OCI-LY1 (cell line): ENCODE results near the gene RFPL3.

ENCODE experiments used
- H2AFZ ChIP-seq: fragments of 200-600 bp; sonication (generic), shearing (Covaris generic); 2 replicates; pipeline ENCODE4 v1.6.0; 2014; ENCODE audit warnings: antibody characterized with exemption, mild to moderate bottlenecking, low read length
- H3F3A ChIP-seq: fragments of 200-600 bp; sonication (generic), shearing (Covaris generic); 2 replicates; pipeline ENCODE4 v1.6.0; 2014; ENCODE audit warnings: mild to moderate bottlenecking, antibody characterized with exemption, low read length, moderate library complexity; ENCODE audit not compliant: insufficient read depth
- H3K27ac ChIP-seq: fragments of 200-600 bp; sonication (generic); 2 replicates; pipeline ENCODE4 v1.5.1; 2014; ENCODE audit warnings: low read length, mixed run types, mild to moderate bottlenecking, low read depth; ENCODE audit not compliant: poor library complexity, severe bottlenecking
- H3K27me3 ChIP-seq: fragments of 200-600 bp; sonication (generic); 2 replicates; pipeline ENCODE4 v1.6.0; 2014; ENCODE audit warnings: antibody characterized with exemption, mild to moderate bottlenecking, low read length, moderate library complexity; ENCODE audit not compliant: insufficient read depth
- H3K36me3 ChIP-seq: fragments of 200-600 bp; sonication (generic); 2 replicates; pipeline ENCODE4 v1.6.1; 2014; ENCODE audit warnings: mild to moderate bottlenecking, antibody characterized with exemption, low read length, moderate library complexity, mixed read lengths; ENCODE audit not compliant: insufficient read depth
- H3K4me1 ChIP-seq: fragments of 200-600 bp; sonication (generic); 2 replicates; pipeline ENCODE4 v1.5.1; 2014; ENCODE audit warnings: mild to moderate bottlenecking, low read length, moderate library complexity; ENCODE audit not compliant: insufficient read depth, severe bottlenecking
- H3K4me2 ChIP-seq: fragments of 200-600 bp; sonication (generic), shearing (Covaris generic); 2 replicates; pipeline ENCODE4 v1.6.1; 2014; ENCODE audit warnings: low read length
- H3K4me3 ChIP-seq: fragments of 200-600 bp; sonication (generic); 2 replicates; pipeline ENCODE4 v1.5.1; 2014; ENCODE audit warnings: low read length, low read depth, mild to moderate bottlenecking, mixed read lengths; ENCODE audit not compliant: poor library complexity, severe bottlenecking
- H3K79me2 ChIP-seq: fragments of 200-600 bp; shearing (Covaris generic); 2 replicates; pipeline ENCODE4 v1.6.1; 2016; ENCODE audit warnings: mixed run types, low read length, mixed read lengths; ENCODE audit not compliant: insufficient read depth
- H3K9ac ChIP-seq: fragments of 200-600 bp; sonication (generic), shearing (Covaris generic); 2 replicates; pipeline ENCODE4 v1.6.1; 2014; ENCODE audit warnings: mild to moderate bottlenecking, low read length, mixed read lengths
- H3K9me2 ChIP-seq: fragments of 200-600 bp; sonication (generic), shearing (Covaris generic); 2 replicates; pipeline ENCODE4 v1.6.1; 2014; ENCODE audit warnings: low read depth, mild to moderate bottlenecking, low read length, mixed read lengths
- H3K9me3 ChIP-seq: fragments of 200-600 bp; shearing (Covaris generic); 2 replicates; pipeline ENCODE4 v1.6.1; 2014; ENCODE audit warnings: low read length, mixed read lengths
- H4K20me1 ChIP-seq: fragments of 200-600 bp; sonication (generic), shearing (Covaris generic); 2 replicates; pipeline ENCODE4 v1.6.0; 2016; ENCODE audit warnings: mild to moderate bottlenecking, low read length; ENCODE audit not compliant: insufficient read depth
- EZH2 ChIP-seq: fragments of 200-600 bp; sonication (generic), shearing (Covaris generic); IDR thresholded peaks from 2 replicates; pipeline ENCODE4 v1.8.0; 2017; ENCODE audit warnings: borderline replicate concordance, mixed run types, mild to moderate bottlenecking, antibody characterized with exemption, low read length, moderate library complexity, mixed read lengths
- TF ChIP-seq, protein P1 (sequence below): fragments of 200-600 bp; sonication (generic), shearing (Covaris generic); IDR thresholded peaks from 2 replicates; pipeline ENCODE4 v1.5.1; 2017; ENCODE audit warnings: mild to moderate bottlenecking, antibody characterized with exemption, low read length, moderate library complexity, mixed read lengths

RFPL3 gene

DNA sequence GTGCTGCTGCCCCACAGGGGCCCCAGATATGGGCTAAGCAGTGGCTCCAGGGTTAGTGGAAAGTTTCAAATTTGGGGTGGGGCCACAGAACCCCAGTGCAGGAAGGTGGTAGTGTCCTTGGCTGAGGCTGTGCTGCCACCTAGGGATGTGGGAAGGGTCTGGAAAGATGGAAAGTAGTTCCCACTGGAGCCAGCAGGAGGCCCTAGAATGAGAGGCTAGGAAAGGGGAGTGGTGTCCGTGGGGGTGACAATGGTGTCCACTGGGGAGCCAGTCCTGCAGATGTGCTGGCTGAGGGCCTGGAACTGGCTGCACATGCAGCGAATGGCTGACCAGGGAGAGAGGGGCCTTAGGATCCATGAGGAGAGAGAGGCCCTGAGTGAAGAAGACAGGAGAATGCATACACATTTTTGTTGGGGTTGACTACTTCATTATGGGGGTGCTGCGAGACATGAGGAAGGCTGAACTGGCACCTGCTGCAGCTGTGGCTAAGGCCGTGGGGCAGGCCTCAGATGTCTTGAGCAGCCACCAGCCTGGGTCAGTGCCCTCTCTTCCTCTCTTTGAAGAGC is 21.1 kb downstream of the RFPL3 start:
- H3K9me3 ChIP-seq: no peaks in the 10 kb centered on the region
- no peaks in the 10 kb centered on the region for H3K36me3 ChIP-seq
- H3K27me3 ChIP-seq: no peaks in the 10 kb centered on the region
- TF ChIP-seq, protein P1, sequence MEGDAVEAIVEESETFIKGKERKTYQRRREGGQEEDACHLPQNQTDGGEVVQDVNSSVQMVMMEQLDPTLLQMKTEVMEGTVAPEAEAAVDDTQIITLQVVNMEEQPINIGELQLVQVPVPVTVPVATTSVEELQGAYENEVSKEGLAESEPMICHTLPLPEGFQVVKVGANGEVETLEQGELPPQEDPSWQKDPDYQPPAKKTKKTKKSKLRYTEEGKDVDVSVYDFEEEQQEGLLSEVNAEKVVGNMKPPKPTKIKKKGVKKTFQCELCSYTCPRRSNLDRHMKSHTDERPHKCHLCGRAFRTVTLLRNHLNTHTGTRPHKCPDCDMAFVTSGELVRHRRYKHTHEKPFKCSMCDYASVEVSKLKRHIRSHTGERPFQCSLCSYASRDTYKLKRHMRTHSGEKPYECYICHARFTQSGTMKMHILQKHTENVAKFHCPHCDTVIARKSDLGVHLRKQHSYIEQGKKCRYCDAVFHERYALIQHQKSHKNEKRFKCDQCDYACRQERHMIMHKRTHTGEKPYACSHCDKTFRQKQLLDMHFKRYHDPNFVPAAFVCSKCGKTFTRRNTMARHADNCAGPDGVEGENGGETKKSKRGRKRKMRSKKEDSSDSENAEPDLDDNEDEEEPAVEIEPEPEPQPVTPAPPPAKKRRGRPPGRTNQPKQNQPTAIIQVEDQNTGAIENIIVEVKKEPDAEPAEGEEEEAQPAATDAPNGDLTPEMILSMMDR: peak; percentile 38; the same call in 1 of the 2 replicates
- TF ChIP-seq EZH2: no peak
- no peaks in the 10 kb centered on the region for H4K20me1 ChIP-seq
- H3K4me1 ChIP-seq: no peaks in the 10 kb centered on the region
- no peak overlapping the region for H3K4me2 ChIP-seq
- no peak overlapping the region for H3K27ac ChIP-seq
- no peaks in the 10 kb centered on the region for H3F3A ChIP-seq
- H2AFZ ChIP-seq: no peak overlapping the region
- H3K9ac ChIP-seq: no peak overlapping the region
- H3K9me2 ChIP-seq: no peaks in the 10 kb centered on the region
- no peak overlapping the region for H3K4me3 ChIP-seq
- no peaks in the 10 kb centered on the region for H3K79me2 ChIP-seq

DNA sequence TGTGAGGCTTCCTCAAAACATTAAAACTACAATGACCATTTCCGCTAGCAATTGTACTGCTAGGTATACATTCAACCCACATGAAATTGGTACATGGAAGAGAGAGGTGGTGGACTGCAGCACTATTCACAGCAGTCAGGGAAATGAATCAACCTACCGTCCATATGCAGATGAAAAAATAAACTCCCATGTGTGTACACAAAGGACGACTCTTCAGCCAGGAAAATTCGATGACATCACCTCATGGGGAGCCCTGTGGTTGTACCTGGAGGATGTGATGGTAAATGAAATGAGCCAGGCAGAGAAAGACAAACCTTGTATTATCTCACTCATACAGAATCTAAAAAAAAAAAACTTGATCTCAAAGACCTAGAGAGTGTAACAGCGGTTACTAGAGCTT is 23.3 kb downstream of the RFPL3 start:
- Histone ChIP-seq H3K4me2 (no peak overlapping the region), H3K36me3 (no peaks in the 10 kb centered on the region), H3K9me3 (no peaks in the 10 kb centered on the region), H3K4me3 (no peak overlapping the region), H3K79me2 (no peaks in the 10 kb centered on the region), H3K27ac (no peak overlapping the region), H3K9ac (no peak overlapping the region), H4K20me1 (no peaks in the 10 kb centered on the region), H2AFZ (no peak overlapping the region), H3K4me1 (no peaks in the 10 kb centered on the region), H3F3A (no peaks in the 10 kb centered on the region), H3K9me2 (no peaks in the 10 kb centered on the region), H3K27me3 (no peaks in the 10 kb centered on the region)
- TF ChIP-seq EZH2: no peak
- TF ChIP-seq, protein P1: no peak

DNA sequence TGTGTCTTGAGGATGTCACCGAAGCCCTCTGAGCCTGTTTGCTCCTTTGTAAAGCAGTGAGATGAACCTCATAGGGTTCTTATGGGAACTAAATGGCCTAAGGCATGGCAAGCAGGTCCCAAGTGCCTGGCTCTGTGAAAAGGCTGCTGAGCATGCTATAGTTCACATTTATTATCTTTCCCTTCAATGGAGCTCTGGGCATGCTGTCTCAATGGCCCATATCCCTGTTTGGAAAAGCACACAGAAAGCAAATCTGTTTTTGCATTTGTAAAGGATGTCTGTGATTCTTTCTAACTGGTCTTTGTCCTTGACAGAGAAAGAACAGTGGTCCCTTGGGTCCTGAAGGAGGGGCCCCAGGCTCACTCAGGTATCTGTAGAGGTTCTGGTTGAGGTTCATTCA is 28.0 kb downstream of the RFPL3 start:
- H3K27me3 ChIP-seq: no peaks in the 10 kb centered on the region
- no peak overlapping the region for H3K9ac ChIP-seq
- H3K79me2 ChIP-seq: no peaks in the 10 kb centered on the region
- H3K4me1 ChIP-seq: no peaks in the 10 kb centered on the region
- no peak overlapping the region for H3K4me2 ChIP-seq
- no peaks in the 10 kb centered on the region for H3F3A ChIP-seq
- H3K27ac ChIP-seq: no peak overlapping the region
- no peaks in the 10 kb centered on the region for H3K9me3 ChIP-seq
- no peak for TF ChIP-seq EZH2
- TF ChIP-seq, protein P1: no peak
- no peaks in the 10 kb centered on the region for H4K20me1 ChIP-seq
- H3K4me3 ChIP-seq: no peak overlapping the region
- no peaks in the 10 kb centered on the region for H3K9me2 ChIP-seq
- H3K36me3 ChIP-seq: peaks cover 36% of the 10 kb centered on the region; the same call in 1 of the 2 replicates
- H2AFZ ChIP-seq: no peak overlapping the region
